ENCODE results near the gene PPP1R3G. TPM values are rescaled to one million over a fixed set of nuclear protein-coding genes. Genes with fewer than 3 reads are reported as not detected.

PPP1R3G gene
- total RNA-seq, 1 donor from 2014 or later = 0.11 TPM

DNA sequence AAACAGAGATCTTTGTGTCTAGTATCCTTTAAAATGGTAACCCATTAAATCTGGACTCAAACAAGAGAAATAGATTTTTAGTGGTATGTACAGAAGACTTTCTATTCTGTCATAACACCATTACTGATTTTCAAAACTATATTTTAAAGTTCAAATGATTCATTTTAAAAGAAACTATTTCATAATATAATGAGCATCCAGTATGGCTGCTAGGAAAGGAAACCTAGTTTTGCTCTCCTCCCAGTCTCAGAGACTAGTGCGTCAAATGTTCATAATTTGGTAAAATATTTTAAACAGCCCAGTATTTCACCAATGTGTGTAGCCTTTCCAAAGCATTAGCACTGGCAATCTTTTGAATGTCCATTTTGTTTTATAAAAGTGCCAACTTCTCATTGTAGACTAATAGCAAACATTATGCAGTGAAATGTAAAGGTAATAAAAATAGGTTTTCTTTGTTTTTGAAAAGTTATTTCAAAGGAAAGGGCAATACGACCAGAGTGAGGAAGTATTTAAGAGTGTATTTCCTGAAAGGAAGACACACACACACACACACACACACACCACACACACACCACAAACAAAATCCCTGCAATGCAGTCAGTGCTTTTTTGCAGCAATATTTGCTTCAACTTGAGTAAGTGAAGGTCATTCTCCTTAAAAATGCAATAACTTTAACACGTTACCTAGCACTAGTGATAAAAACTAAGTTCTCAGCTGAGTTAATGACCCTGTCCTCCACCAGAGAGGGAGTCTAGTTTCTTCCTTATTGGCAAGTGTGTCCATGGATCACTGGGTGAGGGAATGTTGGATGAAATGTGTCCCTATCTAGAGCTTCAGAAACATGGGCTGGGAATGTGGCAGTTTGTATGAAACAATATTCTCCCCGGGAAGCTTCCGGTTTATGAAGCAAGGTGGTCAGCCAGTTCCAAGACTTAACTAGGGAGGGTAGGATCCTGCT is 4.6 kb downstream of the PPP1R3G start:
- intact Hi-C loops (cut with micrococcal nuclease) = loop anchor here (5.0 kb wide), 1 partner anchor 913 kb away; no protein-coding TSS in a partner anchor
- H3K4me3 Mint-ChIP-seq (ENCODE audit: low read depth) = no peak overlapping the region
- peaks cover 3% of the 10 kb centered on the region for H3K4me1 Mint-ChIP-seq (ENCODE audit: low read depth)
- no peaks in the 10 kb centered on the region for H3K9me3 Mint-ChIP-seq
- no peaks in the 10 kb centered on the region for H3K36me3 Mint-ChIP-seq (ENCODE audit: low read depth)
- no peak overlapping the region for H3K27ac Mint-ChIP-seq
- DNase-seq (ENCODE audit: low spot score) = no peak
- H3K27me3 Mint-ChIP-seq (ENCODE audit: low read depth) = peaks cover 49% of the 10 kb centered on the region

DNA sequence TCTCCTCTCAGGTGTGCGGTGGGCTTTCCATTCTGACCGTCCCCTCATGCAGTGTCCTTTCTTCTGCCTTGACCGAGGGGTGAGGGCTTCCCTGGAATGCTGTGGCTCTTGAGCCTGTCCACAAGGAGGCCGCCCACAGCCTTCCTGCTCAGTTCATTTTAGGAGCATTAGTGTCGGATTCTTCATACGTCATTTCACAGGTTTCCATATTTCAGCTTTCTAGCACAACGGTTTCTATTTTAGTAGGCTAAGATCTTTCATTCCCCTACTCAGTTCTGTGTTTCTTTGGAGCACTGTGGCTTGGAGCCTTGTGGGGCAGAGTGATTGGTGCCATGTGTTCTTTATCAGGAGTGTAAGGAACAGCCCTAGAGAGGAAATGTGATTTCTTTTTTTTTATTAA is 5.5 kb downstream of the PPP1R3G start:
- peaks cover 3% of the 10 kb centered on the region for H3K4me1 Mint-ChIP-seq (ENCODE audit: low read depth)
- no peak for DNase-seq (ENCODE audit: low spot score)
- H3K9me3 Mint-ChIP-seq = no peaks in the 10 kb centered on the region
- H3K27ac Mint-ChIP-seq = no peak overlapping the region
- H3K36me3 Mint-ChIP-seq (ENCODE audit: low read depth) = no peaks in the 10 kb centered on the region
- intact Hi-C loops (cut with micrococcal nuclease) = no loop called here
- no peak overlapping the region for H3K4me3 Mint-ChIP-seq (ENCODE audit: low read depth)
- peaks cover 48% of the 10 kb centered on the region for H3K27me3 Mint-ChIP-seq (ENCODE audit: low read depth)

DNA sequence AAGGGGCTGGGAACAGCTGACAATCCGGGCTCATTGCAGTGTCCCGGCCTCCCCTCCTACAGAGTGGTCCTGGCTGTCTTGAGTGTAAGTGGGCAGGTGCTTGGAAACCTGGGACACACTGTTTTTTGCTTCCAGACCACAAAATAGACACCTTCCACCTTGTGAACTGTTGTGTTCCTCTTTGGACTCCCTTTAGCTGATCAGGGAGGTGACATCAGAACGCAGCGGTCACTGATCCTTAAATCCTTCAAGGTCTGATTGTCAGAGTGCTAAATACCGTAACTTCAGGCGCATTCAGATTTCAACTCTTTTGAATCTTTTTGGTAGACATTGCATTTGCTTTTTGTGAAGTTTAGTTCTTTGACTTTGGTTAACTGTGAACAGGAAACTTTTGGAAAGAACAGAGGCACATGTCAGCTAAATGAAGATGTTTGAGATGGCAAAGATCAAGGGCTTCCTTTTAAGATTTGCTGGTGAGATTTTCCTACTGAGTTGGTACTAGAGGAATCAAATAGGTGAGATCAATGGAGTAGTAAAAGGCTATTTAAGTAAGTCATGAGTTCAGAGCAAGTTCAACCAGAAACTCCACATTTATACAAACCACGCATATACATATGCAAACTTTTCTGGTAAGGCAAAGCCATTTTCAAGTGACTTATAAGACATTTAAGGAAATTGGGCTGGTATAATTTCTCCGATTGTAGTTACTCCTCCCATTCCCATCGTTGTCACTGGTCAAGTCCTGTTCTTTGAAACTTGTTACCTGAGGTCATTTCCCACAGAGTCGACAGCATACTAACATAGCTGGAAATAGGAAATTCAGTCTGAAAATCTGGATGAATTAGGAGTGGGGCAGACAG is 6.3 kb downstream of the PPP1R3G start:
- Mint-ChIP-seq H3K4me3 (ENCODE audit: low read depth) (no peak overlapping the region), H3K36me3 (ENCODE audit: low read depth) (no peaks in the 10 kb centered on the region), H3K27ac (no peak overlapping the region), H3K27me3 (ENCODE audit: low read depth) (peaks cover 46% of the 10 kb centered on the region), H3K4me1 (ENCODE audit: low read depth) (peaks cover 3% of the 10 kb centered on the region), H3K9me3 (no peaks in the 10 kb centered on the region)
- DNase-seq (ENCODE audit: low spot score) = no peak
- intact Hi-C loops (cut with micrococcal nuclease) = no loop called here

DNA sequence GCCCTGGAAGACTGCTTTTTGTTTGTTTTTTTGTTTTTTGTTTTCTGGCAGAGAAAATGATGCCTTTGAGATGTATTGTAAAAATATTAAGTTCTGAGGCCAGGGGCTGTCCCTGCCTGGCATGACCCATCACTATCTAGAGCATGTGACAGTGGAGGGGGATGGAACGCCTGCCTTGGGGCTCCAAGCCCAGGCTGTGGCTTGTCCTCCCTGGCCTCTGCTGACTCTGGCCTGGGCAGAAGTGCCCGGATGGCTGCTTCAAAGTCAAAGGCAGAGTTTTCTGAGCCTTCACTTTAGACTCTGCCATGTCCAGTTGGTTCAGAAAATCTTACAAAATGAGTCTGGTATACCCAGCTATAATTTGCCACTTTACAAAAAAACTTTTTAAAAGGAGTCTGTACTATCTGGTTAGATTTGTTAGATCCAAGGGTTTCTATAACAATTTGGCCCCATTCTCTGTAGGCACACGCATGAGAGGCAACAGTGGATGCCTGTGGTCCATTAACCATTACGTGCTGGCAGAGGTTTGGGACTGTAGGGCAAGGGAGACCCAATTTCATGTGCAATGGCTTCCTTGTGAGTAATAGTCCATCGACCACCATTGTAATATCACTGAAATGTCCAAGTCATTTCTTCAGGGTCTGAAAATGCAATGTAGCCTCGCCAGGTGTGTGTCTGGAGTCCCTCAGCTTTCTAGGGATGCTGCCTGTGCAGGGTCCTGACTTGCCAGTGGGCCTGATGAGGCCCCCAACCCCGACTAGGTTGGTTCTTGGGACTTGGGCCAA is 8.3 kb downstream of the PPP1R3G start:
- H3K36me3 Mint-ChIP-seq (ENCODE audit: low read depth) = no peaks in the 10 kb centered on the region
- no peak overlapping the region for H3K27ac Mint-ChIP-seq
- peaks cover 3% of the 10 kb centered on the region for H3K4me1 Mint-ChIP-seq (ENCODE audit: low read depth)
- H3K27me3 Mint-ChIP-seq (ENCODE audit: low read depth) = peaks cover 31% of the 10 kb centered on the region
- intact Hi-C loops (cut with micrococcal nuclease) = no loop called here
- H3K4me3 Mint-ChIP-seq (ENCODE audit: low read depth) = no peak overlapping the region
- DNase-seq (ENCODE audit: low spot score) = no peak
- H3K9me3 Mint-ChIP-seq = no peaks in the 10 kb centered on the region

DNA sequence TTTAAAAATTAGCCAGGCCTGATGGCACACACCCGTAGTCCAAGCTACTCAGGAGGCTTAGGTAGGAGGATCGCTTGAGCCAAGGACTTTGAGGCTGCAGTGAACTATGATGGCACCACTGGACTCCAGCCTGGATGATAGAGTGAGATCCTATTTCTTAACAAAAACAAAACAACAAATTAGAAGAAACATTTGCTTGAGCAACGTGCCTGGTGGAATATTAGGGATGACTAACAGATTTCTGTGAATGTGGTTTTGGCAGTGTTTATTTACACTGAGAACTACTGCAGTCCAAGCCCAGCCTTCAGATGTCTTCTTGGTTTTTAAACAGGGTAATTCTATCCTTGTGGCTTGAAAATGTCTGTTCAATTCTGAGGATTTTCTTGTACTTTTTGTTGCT is 9.2 kb downstream of the PPP1R3G start:
- H3K9me3 Mint-ChIP-seq = no peaks in the 10 kb centered on the region
- H3K27ac Mint-ChIP-seq = no peak overlapping the region
- intact Hi-C loops (cut with micrococcal nuclease) = no loop called here
- no peak overlapping the region for H3K4me3 Mint-ChIP-seq (ENCODE audit: low read depth)
- no peak for DNase-seq (ENCODE audit: low spot score)
- H3K4me1 Mint-ChIP-seq (ENCODE audit: low read depth) = peaks cover 3% of the 10 kb centered on the region
- H3K27me3 Mint-ChIP-seq (ENCODE audit: low read depth) = peaks cover 28% of the 10 kb centered on the region
- H3K36me3 Mint-ChIP-seq (ENCODE audit: low read depth) = no peaks in the 10 kb centered on the region

DNA sequence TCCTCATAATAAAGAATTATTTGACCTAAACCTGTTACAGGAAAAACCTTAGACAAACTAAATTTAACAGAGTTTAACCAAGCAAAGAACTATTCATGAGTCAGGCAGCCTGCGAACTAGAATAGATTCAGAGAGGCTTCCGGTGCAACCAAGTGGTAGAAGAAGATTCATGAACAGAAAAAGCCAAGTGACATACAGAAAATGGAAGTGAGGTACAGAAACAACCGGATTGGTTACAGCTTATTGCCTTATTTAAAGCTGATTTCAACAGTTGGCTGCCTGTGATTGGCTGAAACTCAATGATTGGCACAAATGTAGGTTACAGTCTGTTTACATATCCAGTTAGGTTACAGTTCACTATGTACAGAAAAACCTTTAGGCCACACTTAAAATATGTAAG is 10.1 kb downstream of the PPP1R3G start:
- intact Hi-C loops (cut with micrococcal nuclease) = no loop called here
- Mint-ChIP-seq H3K27ac (no peak overlapping the region), H3K36me3 (ENCODE audit: low read depth) (no peaks in the 10 kb centered on the region), H3K9me3 (no peaks in the 10 kb centered on the region), H3K27me3 (ENCODE audit: low read depth) (peaks cover 21% of the 10 kb centered on the region), H3K4me3 (ENCODE audit: low read depth) (no peak overlapping the region), H3K4me1 (ENCODE audit: low read depth) (peaks cover 3% of the 10 kb centered on the region)
- DNase-seq (ENCODE audit: low spot score) = no peak

DNA sequence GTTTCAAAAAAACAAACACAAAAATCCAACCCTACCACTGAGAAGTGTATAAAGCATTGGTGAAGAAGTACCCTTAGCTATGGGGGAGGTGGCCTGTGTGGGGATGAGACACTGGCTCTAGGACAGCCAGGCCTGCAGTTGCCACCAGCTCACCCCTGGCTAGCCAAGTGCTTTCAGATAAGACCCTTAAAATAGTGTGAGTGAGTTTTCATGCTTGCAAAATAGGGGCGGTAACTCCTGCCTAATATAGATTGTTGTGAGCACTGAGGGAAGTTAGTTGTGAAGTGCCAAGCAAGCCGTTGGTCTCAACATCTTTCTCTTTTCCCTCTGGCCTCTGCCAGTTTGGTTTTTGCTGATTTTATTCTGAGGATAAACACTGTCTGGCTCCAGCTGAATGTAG is 11.3 kb downstream of the PPP1R3G start:
- no peak for DNase-seq (ENCODE audit: low spot score)
- Mint-ChIP-seq H3K27me3 (ENCODE audit: low read depth) (peaks cover 12% of the 10 kb centered on the region), H3K9me3 (no peaks in the 10 kb centered on the region), H3K4me1 (ENCODE audit: low read depth) (peaks cover 1% of the 10 kb centered on the region), H3K4me3 (ENCODE audit: low read depth) (no peak overlapping the region), H3K36me3 (ENCODE audit: low read depth) (no peaks in the 10 kb centered on the region), H3K27ac (no peak overlapping the region)
- intact Hi-C loops (cut with micrococcal nuclease) = no loop called here

DNA sequence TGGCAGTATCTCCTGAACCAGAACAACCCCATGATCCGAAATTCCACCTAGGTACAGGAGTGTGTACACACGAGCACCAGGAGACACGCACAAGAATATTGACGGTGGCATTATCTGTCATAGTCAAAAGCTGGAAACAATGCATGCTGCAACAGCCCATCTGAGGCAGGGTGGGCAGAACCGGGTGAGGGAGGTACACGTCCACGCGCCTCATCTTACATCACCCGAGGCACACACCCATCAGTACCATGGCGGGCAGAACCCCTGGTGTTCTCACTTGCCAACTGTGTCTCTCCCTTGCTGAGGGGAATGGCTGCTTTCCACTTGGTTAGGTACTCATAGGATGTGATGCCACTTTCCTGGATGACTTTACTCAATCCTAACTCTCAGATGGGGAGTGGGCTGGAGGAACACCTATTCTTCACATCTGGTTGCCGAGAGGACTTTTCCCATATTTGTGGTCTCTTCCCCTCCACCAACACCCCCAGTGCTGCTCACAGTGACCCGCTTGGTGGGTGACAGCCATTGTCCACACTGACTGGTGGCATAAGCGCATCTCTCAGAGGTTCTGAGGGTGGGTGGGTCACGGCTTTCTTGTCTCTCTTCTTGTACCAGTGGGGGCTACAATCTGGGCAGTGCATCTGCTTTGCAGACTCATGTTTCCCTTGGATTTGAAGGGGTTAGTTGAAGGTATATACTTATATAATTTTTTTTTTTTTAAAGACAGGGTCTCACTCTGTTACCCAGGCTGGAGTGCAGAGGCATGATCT is 13.5 kb downstream of the PPP1R3G start:
- no peaks in the 10 kb centered on the region for H3K9me3 Mint-ChIP-seq
- H3K27ac Mint-ChIP-seq = no peak overlapping the region
- DNase-seq (ENCODE audit: low spot score) = no peak
- H3K27me3 Mint-ChIP-seq (ENCODE audit: low read depth) = peaks cover 5% of the 10 kb centered on the region
- peaks cover 7% of the 10 kb centered on the region for H3K4me1 Mint-ChIP-seq (ENCODE audit: low read depth)
- no peaks in the 10 kb centered on the region for H3K36me3 Mint-ChIP-seq (ENCODE audit: low read depth)
- no peak overlapping the region for H3K4me3 Mint-ChIP-seq (ENCODE audit: low read depth)
- intact Hi-C loops (cut with micrococcal nuclease) = no loop called here

DNA sequence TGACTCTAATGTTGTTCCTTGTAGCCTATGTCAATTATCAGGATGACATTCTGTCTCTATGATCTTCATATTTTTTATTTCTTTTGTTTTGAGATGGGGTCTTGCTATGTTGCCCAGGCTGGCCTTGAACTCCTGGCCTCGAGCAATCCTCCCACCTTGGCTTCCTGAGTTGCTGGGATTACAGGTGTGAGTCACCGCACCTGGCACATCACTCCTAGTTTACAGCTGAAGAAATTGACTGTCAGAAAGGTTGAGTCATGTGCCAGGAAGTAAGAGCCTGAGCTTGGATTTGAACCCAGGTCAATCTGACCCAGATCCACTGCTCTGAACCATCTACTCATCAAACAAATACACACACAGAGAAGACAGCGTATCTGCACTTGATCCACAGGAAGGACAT is 14.4 kb downstream of the PPP1R3G start:
- H3K36me3 Mint-ChIP-seq (ENCODE audit: low read depth) = no peaks in the 10 kb centered on the region
- no peak for DNase-seq (ENCODE audit: low spot score)
- H3K27me3 Mint-ChIP-seq (ENCODE audit: low read depth) = peaks cover 1% of the 10 kb centered on the region
- intact Hi-C loops (cut with micrococcal nuclease) = no loop called here
- no peaks in the 10 kb centered on the region for H3K9me3 Mint-ChIP-seq
- H3K4me1 Mint-ChIP-seq (ENCODE audit: low read depth) = peaks cover 7% of the 10 kb centered on the region
- H3K4me3 Mint-ChIP-seq (ENCODE audit: low read depth) = no peak overlapping the region
- H3K27ac Mint-ChIP-seq = no peak overlapping the region

DNA sequence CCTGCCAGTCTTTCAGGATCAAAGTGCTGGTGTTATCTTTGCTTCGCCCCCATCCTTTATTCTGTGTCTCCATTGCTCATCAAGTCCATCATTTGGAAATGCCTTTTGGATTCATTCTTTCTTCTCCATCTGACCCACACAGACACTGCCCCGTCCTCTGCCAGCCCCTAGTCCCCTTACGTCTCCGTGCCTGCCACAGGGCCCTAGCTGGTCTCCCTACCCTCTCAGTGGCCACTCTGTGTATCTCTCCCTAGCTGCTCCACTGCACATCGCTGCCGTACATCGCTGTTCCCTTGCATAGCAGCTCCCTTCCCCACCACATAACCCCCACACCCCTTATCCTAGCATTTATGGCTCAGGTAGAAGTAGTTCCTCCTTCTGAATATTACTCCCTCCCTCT is 15.7 kb downstream of the PPP1R3G start:
- no peak for DNase-seq (ENCODE audit: low spot score)
- intact Hi-C loops (cut with micrococcal nuclease) = no loop called here
- Mint-ChIP-seq H3K27me3 (ENCODE audit: low read depth) (no peaks in the 10 kb centered on the region), H3K36me3 (ENCODE audit: low read depth) (no peaks in the 10 kb centered on the region), H3K4me1 (ENCODE audit: low read depth) (peaks cover 7% of the 10 kb centered on the region), H3K9me3 (no peaks in the 10 kb centered on the region), H3K4me3 (ENCODE audit: low read depth) (no peak overlapping the region), H3K27ac (no peak overlapping the region)

DNA sequence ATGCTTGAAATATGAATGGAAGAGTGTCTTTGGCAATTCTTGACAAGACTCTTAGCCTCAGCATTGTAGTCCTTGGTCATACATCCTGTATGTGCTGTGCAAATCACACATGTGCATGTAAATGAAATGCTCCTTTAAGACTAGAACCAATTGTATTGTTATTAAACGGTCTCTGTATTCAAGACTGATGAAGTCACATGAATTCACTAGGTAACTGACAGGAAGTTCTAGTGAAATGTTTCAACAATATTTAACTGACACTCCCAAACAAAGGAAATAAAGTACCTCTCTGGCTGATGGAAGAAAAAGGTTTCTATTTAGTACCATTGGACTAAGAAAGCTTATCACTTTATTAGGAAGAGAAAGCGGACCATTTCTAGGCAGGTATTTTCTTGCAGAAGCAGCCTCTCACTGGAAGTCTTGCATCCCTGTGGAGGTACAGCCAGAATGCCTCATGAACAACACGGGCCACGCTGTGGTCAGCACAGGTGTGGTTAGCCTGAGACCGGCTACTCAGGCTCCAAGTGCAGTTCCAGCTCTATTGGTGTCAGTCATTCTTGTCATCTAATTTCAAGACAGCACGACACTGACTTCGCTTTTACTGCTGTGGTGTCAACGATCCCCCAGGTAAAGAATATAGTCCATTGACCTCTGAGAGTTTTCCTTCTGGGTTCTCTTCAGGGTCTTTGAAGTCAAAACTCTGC is 17.3 kb downstream of the PPP1R3G start:
- Mint-ChIP-seq H3K27me3 (ENCODE audit: low read depth) (no peaks in the 10 kb centered on the region), H3K4me3 (ENCODE audit: low read depth) (no peak overlapping the region), H3K27ac (no peak overlapping the region), H3K36me3 (ENCODE audit: low read depth) (no peaks in the 10 kb centered on the region), H3K9me3 (no peaks in the 10 kb centered on the region), H3K4me1 (ENCODE audit: low read depth) (peaks cover 7% of the 10 kb centered on the region)
- no peak for DNase-seq (ENCODE audit: low spot score)
- intact Hi-C loops (cut with micrococcal nuclease) = no loop called here

Data from activated T-helper 2 cell treated with anti-CD3 and anti-CD28 coated beads, Interferon-gamma antibody, Interleukin-2, Interleukin-4, amounts not matched to agents 10 μg/mL and 5 μg/mL and 100 μg/mL, durations not matched to agents 14 hours and 24 hours and 36 hours (primary cell).